ENCODE results near the gene RFC2. TPM values are rescaled to one million over a fixed set of nuclear protein-coding genes. Genes with fewer than 3 reads are reported as not detected.

RFC2 gene
- total RNA-seq, 1 donor from 2014 or later = 17.6 TPM

DNA sequence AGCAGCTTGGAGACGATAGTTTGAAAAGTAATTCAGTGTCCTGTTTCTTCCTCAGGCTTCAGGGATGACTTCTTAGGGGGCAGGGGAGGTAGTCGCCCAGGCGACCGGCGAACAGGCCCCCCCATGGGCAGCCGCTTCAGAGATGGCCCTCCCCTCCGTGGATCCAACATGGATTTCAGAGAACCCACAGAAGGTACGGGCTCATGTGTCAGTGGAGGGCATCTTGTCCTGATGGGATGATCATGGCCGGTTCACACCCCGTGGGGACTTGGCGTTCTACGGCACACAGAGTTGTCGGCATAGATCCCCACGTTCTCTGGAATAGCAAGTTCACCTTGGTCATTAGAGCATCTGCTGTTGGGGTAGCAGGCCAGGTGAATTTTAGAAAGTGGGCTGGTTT is 59.5 kb downstream of the RFC2 start:
- no peak for DNase-seq (ENCODE audit: extremely low read depth, low read depth, low spot score)

DNA sequence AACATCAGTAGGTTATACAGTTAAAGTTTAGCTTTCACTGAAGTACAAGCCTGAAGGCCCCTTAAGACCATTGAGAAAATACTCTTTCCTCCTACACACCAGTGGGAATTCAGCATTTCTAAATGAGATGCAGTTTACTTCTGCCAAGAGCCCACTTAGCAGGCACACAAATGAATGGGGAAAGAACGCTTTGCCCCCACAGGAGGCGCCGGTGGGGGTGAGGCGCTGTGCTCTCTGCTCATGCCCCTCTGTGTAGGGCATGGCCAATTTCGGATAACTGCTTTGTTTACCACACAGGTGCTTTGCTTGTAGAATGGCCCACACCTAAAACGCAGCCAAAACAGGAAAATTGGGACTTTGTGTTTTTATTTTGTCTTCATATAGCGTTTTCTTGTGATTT is 60.3 kb downstream of the RFC2 start:
- no peak for DNase-seq (ENCODE audit: extremely low read depth, low read depth, low spot score)

DNA sequence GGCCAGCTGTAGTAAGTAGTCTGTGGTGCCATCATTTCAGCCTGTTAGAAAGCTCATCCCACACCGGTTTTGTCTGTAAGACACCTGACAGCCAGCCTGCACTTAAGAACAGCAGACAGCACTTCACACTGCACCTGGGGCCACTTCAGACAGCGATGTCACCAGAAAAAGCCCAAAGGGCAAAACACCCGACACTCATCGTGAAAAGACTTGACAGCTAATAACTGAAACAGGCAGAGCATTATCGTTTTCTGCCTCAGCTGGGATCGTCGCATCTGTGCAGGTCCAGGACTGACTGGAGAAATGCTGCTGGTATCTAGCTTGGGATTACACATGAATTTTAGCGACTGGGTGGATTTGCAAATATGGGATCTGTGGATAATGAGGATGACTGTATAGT is 61.1 kb downstream of the RFC2 start:
- DNase-seq (ENCODE audit: extremely low read depth, low read depth, low spot score) = no peak

DNA sequence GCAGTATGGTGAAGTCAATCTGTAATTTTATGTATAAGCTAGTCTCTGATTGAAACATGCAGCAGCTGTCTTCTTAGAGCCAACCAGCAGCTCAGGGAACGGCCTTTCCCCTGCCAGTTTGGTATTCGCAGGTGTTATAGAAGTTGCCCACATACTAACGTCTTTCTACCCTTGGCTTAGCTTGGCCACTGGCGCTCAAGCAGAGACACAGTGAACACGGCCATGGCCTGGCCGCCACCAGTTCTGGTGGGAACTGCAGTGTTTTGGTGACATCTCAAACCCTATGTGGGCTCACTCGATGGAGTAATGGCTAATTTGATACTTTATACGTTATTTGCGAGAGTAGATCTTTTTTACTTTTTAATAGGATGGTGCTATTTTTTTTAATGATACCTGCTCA is 63.0 kb downstream of the RFC2 start:
- no peak for DNase-seq (ENCODE audit: extremely low read depth, low read depth, low spot score)

DNA sequence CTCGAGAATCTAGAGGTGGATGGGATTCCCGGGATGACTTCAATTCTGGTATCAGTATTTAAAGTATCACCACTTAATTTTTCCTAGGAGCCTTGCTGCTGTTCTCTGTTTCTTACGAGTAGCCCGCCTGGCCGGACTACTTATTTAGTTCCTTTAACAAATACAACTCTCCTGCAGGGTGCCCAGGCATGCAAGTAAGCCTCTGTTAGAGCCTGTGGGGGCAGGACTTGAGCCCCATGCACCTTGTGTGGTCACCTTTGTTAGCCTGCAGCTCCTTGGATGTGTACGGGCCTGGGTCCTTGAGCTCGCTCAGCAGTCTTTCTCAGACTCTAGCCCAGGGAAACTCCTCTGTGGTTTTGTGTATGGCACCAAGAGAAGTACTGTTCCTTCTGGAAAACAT is 63.9 kb downstream of the RFC2 start:
- no peak for DNase-seq (ENCODE audit: extremely low read depth, low read depth, low spot score)

DNA sequence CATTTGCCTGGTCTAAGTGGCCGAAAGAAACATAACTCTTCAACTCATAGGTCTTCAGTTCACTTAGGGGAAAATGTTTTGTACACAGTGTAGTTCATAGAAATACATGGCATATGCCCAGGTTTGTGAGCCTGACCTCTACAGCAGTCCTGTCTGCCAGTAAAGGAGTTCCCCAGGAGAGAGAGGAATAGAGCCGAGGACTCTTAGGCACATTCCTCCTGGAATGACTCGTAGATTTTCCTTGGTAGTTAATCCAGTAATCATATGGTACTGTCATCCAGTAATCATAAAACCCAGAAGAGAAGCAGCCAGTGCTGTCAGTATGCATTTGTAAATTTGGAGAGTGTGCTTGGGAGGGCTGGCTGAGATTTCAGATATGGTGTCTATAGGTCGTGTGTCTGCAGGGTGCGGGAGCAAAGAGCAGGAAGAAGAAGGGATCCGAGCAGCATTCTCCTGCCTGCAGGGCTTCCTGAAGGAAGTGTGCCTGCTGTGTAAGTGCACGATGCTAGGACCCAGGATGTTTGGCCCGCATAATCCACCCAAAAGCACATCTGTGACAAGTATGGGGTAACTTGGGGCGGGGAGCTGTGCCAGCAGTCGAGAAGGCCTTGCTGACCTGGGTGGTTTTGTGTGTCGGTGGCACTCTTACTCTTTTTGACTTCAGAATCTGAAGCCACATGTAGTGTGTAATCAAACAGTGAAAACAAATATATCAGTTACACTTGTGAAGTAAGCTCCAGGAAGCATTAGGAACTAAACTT is 66.1 kb downstream of the RFC2 start:
- no peak for DNase-seq (ENCODE audit: extremely low read depth, low read depth, low spot score)

DNA sequence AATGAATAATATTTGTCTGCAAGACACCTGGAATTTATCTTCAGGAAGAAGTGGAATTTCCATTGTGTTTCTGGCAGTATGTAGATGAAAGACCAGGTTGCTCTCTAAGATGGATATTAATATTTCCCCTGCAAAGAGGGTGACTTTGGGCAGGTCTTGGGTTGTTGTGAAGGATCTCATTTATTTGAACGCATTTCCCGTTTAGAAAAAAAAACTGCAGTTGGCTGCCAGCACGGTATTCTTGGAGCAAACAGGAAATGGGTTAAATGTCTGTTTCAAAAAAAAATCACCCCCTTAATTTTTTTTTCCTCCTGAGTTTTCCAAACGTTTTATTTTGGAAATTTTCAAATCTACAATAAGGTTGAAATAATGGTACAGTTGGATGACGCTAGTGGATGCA is 68.6 kb downstream of the RFC2 start:
- DNase-seq (ENCODE audit: extremely low read depth, low read depth, low spot score) = no peak

DNA sequence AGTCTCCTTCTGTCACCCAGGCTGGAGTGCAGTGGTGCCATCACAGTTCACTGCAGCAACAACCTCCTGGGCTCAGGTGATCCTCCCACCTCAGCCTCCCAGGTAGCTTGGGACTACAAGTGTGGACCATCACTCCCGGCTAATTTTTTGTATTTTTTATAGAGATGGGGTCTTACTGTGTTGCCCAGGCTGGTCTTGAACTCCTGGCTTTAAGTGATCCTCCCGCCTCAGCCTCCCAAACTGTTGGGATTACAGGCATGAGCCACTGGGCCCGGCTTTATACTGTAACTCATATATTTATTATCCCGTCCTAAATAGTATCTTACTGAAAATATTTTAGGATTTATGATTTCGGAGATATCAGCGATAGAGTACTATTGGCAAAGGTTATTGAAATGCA is 69.2 kb downstream of the RFC2 start:
- no peak for DNase-seq (ENCODE audit: extremely low read depth, low read depth, low spot score)

DNA sequence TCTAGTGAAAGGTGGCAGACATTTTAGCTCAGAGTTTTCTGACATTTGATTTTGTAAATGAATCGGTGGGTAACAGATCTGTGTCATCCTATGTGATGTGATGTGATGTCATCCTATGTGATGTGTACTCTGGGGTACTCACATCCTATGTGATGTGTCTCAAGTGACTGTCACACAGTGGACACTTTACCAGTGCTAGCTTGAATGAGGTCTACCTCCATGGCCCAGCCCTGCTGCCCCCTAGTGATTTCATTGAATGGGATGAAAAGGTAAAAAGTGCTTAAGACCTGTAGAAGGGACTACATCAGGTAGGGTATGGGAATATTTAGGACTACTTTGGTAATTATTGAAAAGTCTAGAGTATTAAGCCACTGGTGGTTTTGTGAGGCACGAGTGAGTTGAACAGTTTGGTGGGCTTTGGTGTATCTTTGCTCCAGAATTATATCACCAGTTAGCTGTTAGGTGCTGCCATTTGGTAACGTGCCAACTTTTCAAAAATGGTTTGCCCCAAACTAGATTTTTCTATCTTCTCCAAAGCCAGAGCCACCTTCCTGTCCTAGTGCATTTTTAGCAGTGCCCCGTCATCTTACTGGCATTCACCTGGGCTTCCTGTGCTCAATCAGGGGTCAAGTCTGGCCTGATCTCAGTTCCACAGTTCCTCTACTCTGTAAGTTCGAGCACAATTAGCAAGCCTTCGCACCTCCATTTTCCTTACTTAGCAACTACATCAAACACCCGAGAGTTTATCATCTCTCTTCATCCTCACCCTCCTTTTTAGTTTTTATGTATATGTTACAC is 70.3 kb downstream of the RFC2 start:
- no peak for DNase-seq (ENCODE audit: extremely low read depth, low read depth, low spot score)

DNA sequence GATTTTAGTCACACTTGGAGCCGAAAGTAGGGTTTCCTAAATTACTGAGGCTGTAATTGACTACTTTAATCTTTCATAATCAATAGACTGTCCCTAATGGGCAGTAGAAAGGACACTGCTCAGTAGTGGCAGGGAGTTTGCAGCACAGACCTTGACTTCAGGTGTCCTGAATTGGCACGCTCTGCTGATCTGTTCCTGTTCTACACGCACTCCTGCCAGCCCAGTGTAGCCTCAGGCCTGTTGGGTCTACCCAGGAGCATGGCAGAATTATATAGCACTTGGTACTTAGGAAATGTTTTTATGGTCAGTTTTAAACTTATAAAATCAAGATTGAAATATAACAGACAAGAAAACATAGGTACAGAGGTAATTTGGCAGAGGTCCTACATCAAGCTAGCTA is 71.1 kb downstream of the RFC2 start:
- DNase-seq (ENCODE audit: extremely low read depth, low read depth, low spot score) = no peak

DNA sequence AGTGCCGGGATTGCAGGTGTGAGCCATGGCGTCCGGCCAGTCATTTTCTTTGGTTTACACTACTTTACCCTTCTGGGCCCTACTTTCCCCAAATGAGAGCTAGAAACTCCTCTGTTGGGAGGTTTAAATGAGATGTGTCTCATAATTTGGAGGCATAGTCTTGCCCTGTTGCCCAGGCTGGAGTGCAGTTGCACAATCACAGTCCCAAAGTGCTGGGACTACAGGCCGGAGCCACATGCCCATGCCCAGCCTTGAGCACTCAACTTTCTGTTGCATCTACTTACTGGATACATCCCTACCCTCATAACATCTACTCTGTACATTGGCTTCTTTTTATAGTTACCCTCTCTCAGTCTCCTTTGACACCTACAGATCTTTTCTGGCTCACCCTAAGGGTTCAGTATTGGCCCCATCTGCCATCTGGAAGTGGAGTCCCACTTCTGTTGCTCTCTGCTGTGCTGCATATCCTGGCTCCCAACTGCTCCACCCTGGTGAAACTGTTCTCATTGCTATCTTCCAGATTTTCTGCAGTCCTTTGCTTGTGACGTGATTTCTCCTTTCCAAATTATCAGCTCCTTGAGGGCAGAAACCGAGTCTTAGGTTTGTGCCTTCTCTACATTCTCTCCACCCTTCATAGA is 71.6 kb downstream of the RFC2 start:
- DNase-seq (ENCODE audit: extremely low read depth, low read depth, low spot score) = no peak

DNA sequence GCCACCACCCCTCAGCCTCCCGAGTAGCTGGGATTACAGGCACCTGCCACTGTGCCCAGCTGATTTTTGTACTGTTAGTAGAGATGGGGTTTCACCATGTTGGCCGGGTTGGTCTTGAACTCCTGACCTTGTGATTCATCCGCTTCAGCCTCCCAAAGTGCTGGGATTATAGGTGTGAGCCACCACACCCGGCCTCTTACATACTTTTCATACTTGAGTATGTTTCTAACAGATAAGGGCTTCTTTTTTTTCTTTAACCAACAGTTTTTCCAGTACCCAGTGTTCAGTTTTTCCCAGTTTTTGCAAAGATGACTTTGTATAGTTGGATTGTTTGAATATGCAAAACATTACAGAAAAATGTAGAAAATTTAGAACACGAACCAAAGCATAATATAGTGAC is 72.4 kb downstream of the RFC2 start:
- DNase-seq (ENCODE audit: extremely low read depth, low read depth, low spot score) = no peak

Other genes with a start within 250 kb of the RFC2 start
- gene ELN, start 226.2 kb downstream of the RFC2 start, total RNA-seq = 0.35 and 1.8 TPM in 2 replicates
- gene LIMK1, start 170.6 kb downstream of the RFC2 start, total RNA-seq = 56.8 and 64.8 TPM in 2 replicates
- 264 and 287 TPM in 2 replicates for gene EIF4H, start 80.0 kb downstream of the RFC2 start, total RNA-seq
- 0.18 and 0.19 TPM in 2 replicates for gene LAT2, start 44.4 kb downstream of the RFC2 start, total RNA-seq
- gene CLIP2, start 35.0 kb upstream of the RFC2 start, total RNA-seq = 58.0 and 73.6 TPM in 2 replicates
- 13.6 and 13.8 TPM in 2 replicates for gene GTF2IRD1, start 199.5 kb upstream of the RFC2 start, total RNA-seq